ENCODE data around the gene STUB1. TPM values are rescaled to one million over a fixed set of nuclear protein-coding genes. Genes with fewer than 3 reads are reported as not detected.
A peak's percentile ranks its signal among the peaks of the same experiment; 100 is the strongest.

Gene STUB1
- total RNA-seq, 1 donor from 2014 or later, result 98.9 TPM

DNA sequence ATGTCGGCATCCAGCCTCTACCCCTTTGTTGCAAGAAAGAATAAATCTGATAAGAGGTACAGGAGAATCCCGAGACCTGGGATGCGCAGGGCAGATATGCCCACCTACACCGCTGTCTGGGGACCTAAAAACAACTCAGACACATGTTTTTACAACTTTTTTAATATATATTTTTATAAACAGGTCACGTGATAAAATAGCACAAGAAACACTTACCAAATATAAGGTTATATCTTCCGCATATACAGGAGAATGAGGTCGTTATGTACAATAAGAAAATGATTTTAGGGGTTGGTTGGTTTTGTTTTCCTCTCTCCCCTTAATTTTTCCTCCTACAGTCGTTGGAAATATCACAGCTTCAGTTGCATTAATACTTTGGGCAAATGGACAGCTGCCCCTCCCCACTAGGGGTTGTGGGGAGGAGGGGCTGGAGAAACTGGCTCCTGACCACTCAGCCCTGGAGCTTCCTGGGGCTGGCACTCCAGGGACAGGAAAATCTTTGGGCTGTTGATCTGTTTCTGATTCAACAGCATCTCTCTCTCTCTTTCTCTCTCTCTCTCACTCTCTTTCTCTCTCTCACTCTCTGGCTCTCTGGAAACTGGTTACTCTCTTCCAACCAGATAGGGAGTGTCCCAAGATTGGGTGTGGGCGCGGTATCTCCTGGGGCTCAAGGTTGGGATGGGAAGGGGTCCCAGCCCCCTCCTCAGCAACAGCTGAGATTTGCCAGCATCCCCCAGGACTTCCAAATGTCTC is 12.3 kb downstream of the STUB1 start:
- Histone ChIP-seq H3K4me3 (no peak overlapping the region), H3K27me3 (peaks cover 45% of the 10 kb centered on the region), H3K27ac (no peak overlapping the region), H3K4me1 (peaks cover 25% of the 10 kb centered on the region), H3K9me3 (no peaks in the 10 kb centered on the region), H3K36me3 (no peaks in the 10 kb centered on the region)
- TF ChIP-seq, protein P1, sequence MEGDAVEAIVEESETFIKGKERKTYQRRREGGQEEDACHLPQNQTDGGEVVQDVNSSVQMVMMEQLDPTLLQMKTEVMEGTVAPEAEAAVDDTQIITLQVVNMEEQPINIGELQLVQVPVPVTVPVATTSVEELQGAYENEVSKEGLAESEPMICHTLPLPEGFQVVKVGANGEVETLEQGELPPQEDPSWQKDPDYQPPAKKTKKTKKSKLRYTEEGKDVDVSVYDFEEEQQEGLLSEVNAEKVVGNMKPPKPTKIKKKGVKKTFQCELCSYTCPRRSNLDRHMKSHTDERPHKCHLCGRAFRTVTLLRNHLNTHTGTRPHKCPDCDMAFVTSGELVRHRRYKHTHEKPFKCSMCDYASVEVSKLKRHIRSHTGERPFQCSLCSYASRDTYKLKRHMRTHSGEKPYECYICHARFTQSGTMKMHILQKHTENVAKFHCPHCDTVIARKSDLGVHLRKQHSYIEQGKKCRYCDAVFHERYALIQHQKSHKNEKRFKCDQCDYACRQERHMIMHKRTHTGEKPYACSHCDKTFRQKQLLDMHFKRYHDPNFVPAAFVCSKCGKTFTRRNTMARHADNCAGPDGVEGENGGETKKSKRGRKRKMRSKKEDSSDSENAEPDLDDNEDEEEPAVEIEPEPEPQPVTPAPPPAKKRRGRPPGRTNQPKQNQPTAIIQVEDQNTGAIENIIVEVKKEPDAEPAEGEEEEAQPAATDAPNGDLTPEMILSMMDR (IDR thresholded peaks at IDR 0.05), result no peak
- DNase-seq (no peak), ATAC-seq (no peak)
- intact Hi-C loops (cut with DNase I), result no loop called here

DNA sequence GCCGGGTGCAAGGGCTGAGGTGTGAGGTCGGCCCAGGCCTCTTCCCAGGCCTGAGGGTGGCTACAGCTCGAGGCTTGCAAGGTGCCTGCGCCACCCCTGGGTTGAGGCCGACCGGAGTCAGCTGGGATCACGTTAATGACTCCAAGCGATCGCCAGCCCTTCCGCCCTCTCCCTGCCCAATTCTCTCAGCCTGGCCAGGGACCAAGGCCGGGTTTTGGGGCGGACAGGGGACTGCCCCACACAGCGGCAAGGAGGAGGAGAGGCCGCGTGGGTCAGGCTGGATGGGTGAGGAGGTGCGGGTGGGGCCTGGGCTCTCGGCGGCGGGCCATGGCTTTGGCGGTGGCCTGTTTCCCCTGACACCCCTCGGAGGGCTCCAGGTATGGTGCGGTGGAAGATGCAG is 13.2 kb downstream of the STUB1 start:
- no peak overlapping the region for H3K4me3 ChIP-seq
- DNase-seq, result no peak
- H3K27ac ChIP-seq, result no peak overlapping the region
- H3K4me1 ChIP-seq, result peaks cover 25% of the 10 kb centered on the region
- no peaks in the 10 kb centered on the region for H3K9me3 ChIP-seq
- TF ChIP-seq, protein P1 (IDR thresholded peaks at IDR 0.05), result no peak
- no peak for ATAC-seq
- H3K27me3 ChIP-seq, result peaks cover 48% of the 10 kb centered on the region
- H3K36me3 ChIP-seq, result no peaks in the 10 kb centered on the region
- intact Hi-C loops (cut with DNase I), result no loop called here

DNA sequence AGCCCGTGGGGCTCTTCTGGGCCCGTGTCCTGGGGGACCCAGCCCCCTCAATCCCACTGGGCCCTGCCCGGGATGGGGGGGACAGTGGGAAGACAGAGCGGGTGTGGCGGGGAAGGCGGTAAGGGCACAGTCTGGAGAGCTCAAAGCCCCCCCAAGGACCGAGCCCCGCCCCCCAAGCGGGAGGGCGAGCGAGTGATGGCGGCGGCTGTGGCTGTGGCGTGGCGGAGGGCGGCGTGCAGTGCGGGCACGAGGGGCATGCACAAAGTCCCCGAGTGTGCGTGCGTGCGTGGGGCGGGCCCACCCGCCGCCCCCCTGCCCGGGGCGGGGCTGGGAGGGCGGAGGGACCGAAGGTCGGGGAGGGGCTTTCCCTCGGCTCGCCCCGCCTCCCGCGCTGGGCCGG is 13.6 kb downstream of the STUB1 start:
- TF ChIP-seq, protein P1 (IDR thresholded peaks at IDR 0.05), result no peak
- ATAC-seq (no peak), DNase-seq (no peak)
- intact Hi-C loops (cut with DNase I), result no loop called here
- Histone ChIP-seq H3K36me3 (no peaks in the 10 kb centered on the region), H3K4me3 (no peak overlapping the region), H3K27me3 (peaks cover 48% of the 10 kb centered on the region), H3K4me1 (peaks cover 22% of the 10 kb centered on the region), H3K9me3 (no peaks in the 10 kb centered on the region), H3K27ac (no peak overlapping the region)

DNA sequence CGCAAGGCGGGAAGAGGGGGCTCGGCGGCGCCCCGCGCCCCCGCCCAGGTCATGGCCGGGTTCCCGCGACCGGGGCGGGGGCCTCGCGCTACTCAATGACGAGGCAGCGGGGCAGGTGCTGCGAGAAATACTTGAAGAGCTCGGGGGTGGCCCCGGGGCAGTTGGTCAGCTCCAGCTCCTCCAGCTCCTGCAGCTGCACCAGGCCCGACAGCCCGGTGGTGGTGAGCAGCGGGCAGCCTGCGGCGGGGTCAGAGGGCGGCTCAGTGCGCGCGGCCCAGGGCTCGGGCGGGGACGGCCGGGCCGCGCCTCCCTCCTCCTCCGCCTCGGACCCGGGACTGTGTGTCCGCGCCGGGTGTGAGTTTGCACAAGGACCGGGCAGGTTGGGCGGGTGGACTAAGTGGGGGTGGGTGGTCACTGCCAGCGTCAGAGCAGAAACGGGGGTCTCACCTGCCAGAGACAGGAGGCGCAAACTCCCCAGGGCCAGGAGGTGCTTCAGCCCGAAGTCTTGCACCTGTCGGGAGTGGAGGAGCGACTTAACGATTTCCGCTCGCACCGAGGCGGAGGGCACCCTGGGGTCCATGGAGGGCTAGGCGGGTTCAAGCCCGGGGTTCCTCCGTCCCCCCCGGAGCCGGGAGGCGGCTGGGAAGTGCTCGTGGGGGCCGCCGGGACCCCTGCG is 14.1 kb downstream of the STUB1 start:
- H3K36me3 ChIP-seq, result no peaks in the 10 kb centered on the region
- peaks cover 16% of the 10 kb centered on the region for H3K4me1 ChIP-seq
- no peaks in the 10 kb centered on the region for H3K9me3 ChIP-seq
- ATAC-seq (no peak), DNase-seq (no peak)
- peaks cover 54% of the 10 kb centered on the region for H3K27me3 ChIP-seq
- intact Hi-C loops (cut with DNase I), result no loop called here
- H3K4me3 ChIP-seq, result peak overlapping the region; percentile 34
- TF ChIP-seq, protein P1 (IDR thresholded peaks at IDR 0.05), result no peak
- no peak overlapping the region for H3K27ac ChIP-seq

DNA sequence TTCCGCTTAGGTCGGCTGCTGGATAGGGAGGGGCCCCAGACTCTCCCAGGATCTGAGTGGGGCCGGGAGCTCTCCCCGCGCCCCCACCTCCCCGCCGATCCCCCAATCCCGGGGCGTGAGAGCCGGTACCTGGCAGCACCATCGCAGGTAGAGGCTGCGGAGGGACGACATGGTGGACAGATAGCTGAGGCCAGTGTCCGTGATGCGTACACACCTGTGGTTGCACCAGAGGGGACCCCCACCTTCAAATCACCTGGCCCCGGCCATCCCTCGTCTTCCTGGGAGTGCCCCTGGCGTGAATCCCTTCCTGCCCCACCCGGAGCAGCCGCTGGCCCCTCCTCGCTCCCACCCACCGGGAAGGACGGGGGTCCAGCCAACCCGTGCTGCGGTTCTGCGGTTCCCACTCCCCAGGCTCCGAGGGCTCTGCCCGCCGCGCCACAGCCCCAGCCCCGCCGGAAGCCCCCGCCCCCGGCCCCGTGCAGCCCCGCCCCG is 14.7 kb downstream of the STUB1 start:
- intact Hi-C loops (cut with DNase I), result no loop called here
- Histone ChIP-seq H3K27ac (no peak overlapping the region), H3K4me3 (peak overlapping the region; percentile 34), H3K4me1 (peaks cover 12% of the 10 kb centered on the region), H3K36me3 (no peaks in the 10 kb centered on the region), H3K27me3 (peaks cover 60% of the 10 kb centered on the region), H3K9me3 (no peaks in the 10 kb centered on the region)
- TF ChIP-seq, protein P1 (IDR thresholded peaks at IDR 0.05), result no peak
- DNase-seq (no peak), ATAC-seq (no peak)

Data from upper lobe of right lung (tissue), 1 donor.